Lung (tissue), 12 donors: ENCODE measurements around the gene CLK1. TPM values are rescaled to one million over a fixed set of nuclear protein-coding genes. Genes with fewer than 3 reads are reported as not detected.

Source experiments
- ATAC-seq: fragments of 200-7000 bp; cut with Tn5 transposase; one replicate; pipeline ENCODE4 v1.9.1; 2020; ENCODE audit warnings: moderate number of reproducible peaks; ENCODE audit not compliant: insufficient read depth, low FRiP score
- DNase-seq, 3 donors: peaks; one replicate each; pipeline ENCODE4 v3.0.0-alpha.2; 2013 to 2017
- H3K27ac ChIP-seq, 2 donors: one replicate each; pipeline ENCODE4 v1.5.1; 2013; ENCODE audit warnings: mild to moderate bottlenecking in 2 of 2, moderate library complexity in 2 of 2, control low read depth in 1 of 2, inconsistent platforms in 1 of 2, low read depth in 1 of 2, low read length in 1 of 2
- H3K27me3 ChIP-seq, 3 donors: one replicate each; pipeline ENCODE4 v1.5.1; 2013; ENCODE audit warnings: low read length in 2 of 3; ENCODE audit not compliant: control insufficient read depth in 3 of 3, insufficient read depth in 3 of 3
- H3K36me3 ChIP-seq, 4 donors: one replicate each; pipeline ENCODE4 v1.5.1; 2013; ENCODE audit warnings: low read length in 4 of 4, mild to moderate bottlenecking in 1 of 4, moderate library complexity in 1 of 4; ENCODE audit not compliant: control insufficient read depth in 4 of 4, insufficient read depth in 4 of 4
- H3K4me1 ChIP-seq, 5 donors: one replicate each; pipeline ENCODE4 v1.5.1; 2013; ENCODE audit warnings: low read length in 5 of 5, mild to moderate bottlenecking in 2 of 5, moderate library complexity in 1 of 5; ENCODE audit not compliant: control insufficient read depth in 5 of 5, insufficient read depth in 5 of 5
- H3K4me3 ChIP-seq: one replicate; pipeline ENCODE4 v1.5.1; 2013; ENCODE audit warnings: mild to moderate bottlenecking, control low read depth, moderate library complexity
- H3K9ac ChIP-seq, 2 donors: one replicate each; pipeline ENCODE4 v1.5.1; 2013; ENCODE audit warnings: low read length in 2 of 2, control low read depth in 1 of 2; ENCODE audit not compliant: insufficient read depth in 1 of 2
- H3K9me3 ChIP-seq, 4 donors: one replicate each; pipeline ENCODE4 v1.5.1; 2013; ENCODE audit warnings: low read length in 3 of 4, mild to moderate bottlenecking in 1 of 4, moderate library complexity in 1 of 4; ENCODE audit not compliant: control insufficient read depth in 4 of 4, insufficient read depth in 3 of 4
- WGBS, 2 donors: extraction: QIAGEN DNeasy Blood & Tissue Kit; methylation state at CpG; one replicate each; pipeline ENCODE4 v1.1.7; 2013; 5-methylcytosine and 5-hydroxymethylcytosine counted together
- polyA plus RNA-seq, 2 donors: library from polyadenylated mRNA; stranded (reverse); fragments of 200-250 nt; gene quantifications; one replicate each; pipeline ENCODE4 v1.2.1, GENCODE V29; 2013
- total RNA-seq, 2 donors: library from RNA; depleted of rRNA in 1 of 2; stranded (reverse); fragments of >200 nt in 1 of 2; gene quantifications; one replicate each; pipeline ENCODE4 v1.2.1, GENCODE V29; 2014 to 2021
- TF ChIP-seq, protein P1 (sequence below): IDR thresholded peaks from 2 replicates; pipeline ENCODE4 v1.5.1; 2012; ENCODE audit warnings: mild to moderate bottlenecking; ENCODE audit errors: control extremely low read depth, extremely low read depth
- donor health status: control.
- donor health status: control.
- donor health status: Bipolar disorder and iron deficiency.
- donor health status: healthy.
- donor health status: DM: yes; HTN: yes; CAD: no.

CLK1 gene
- total and polyA plus RNA-seq, 4 donors, result 69.1 to 528 (median 300) TPM

DNA sequence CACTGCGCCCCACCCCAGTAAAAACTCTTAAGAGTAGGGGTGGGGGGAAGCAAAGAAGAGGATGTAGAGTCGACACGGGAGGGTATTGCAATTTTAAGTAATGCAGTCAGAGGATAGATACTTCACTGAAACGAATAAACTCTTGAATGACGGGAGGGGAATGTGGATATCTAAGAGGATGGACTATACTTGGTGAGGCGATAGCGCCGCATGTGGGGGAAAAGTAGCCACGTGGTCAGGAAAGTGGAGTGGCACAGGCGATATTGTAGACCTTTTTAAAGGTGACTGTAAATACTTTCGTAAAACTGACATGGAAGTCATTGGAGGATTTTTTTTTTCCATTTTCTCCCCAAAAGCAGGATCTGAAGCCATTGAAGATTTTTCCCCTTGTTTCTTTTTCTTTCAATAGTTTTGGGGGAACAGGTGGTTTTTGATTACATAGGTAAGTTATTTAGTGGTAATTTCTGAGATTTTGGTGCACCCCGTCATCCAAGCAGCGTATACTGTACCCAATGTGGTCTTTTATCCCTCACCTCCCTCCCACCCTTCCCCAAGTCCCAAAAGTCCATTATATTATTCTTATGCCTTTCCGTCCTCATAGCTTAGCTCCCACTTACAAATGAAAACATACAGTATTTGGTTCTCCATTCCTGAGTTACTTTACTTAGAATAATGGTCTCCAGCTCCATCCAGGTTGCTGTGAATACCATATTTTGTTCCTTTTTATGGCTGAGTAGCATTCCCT, 13.8 kb downstream of the CLK1 start:
- DNase-seq, result no peak
- Histone ChIP-seq H3K9ac (no peak overlapping the region), H3K27ac (no peak overlapping the region), H3K36me3 (peaks cover 26 to 38% (median 35%) of the 10 kb centered on the region in 4 donors), H3K4me1 (no peaks in the 10 kb centered on the region), H3K27me3 (no peaks in the 10 kb centered on the region), H3K9me3 (no peaks in the 10 kb centered on the region), H3K4me3 (no peak overlapping the region)
- WGBS, 2 donors, result 88 to 90% methylated on average over 14 of the region's 14 CpGs
- ATAC-seq, result no peak
- TF ChIP-seq, protein P1, sequence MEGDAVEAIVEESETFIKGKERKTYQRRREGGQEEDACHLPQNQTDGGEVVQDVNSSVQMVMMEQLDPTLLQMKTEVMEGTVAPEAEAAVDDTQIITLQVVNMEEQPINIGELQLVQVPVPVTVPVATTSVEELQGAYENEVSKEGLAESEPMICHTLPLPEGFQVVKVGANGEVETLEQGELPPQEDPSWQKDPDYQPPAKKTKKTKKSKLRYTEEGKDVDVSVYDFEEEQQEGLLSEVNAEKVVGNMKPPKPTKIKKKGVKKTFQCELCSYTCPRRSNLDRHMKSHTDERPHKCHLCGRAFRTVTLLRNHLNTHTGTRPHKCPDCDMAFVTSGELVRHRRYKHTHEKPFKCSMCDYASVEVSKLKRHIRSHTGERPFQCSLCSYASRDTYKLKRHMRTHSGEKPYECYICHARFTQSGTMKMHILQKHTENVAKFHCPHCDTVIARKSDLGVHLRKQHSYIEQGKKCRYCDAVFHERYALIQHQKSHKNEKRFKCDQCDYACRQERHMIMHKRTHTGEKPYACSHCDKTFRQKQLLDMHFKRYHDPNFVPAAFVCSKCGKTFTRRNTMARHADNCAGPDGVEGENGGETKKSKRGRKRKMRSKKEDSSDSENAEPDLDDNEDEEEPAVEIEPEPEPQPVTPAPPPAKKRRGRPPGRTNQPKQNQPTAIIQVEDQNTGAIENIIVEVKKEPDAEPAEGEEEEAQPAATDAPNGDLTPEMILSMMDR, result no peak

DNA sequence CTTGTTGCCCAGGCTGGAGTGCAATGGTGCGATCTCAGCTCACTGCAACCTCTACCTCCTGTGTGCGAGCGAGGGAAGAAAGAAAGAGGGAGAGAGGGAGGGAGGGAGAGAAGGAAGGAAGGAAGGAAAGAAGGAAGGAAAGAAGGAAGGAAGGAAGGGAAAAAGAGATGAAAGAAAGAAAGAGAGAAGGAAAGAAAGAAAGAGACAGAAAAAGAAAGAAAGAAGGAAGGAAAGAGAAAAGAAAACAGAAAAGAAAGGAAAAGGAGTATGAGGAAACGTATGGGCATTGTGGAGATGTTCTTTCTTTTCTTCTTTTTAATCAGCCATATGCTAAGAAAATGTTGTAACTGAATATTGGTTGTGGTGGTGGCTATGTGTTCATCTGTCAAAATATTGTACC, 16.5 kb downstream of the CLK1 start:
- Histone ChIP-seq H3K36me3 (peaks cover 13 to 17% (median 14%) of the 10 kb centered on the region in 4 donors), H3K9ac (no peak overlapping the region), H3K4me1 (no peaks in the 10 kb centered on the region), H3K9me3 (no peaks in the 10 kb centered on the region), H3K4me3 (no peak overlapping the region), H3K27ac (no peak overlapping the region), H3K27me3 (no peaks in the 10 kb centered on the region)
- DNase-seq (no peak), ATAC-seq (no peak)
- TF ChIP-seq, protein P1, result no peak
- 79 to 93% methylated on average over 4 of the region's 4 CpGs for WGBS, 2 donors

DNA sequence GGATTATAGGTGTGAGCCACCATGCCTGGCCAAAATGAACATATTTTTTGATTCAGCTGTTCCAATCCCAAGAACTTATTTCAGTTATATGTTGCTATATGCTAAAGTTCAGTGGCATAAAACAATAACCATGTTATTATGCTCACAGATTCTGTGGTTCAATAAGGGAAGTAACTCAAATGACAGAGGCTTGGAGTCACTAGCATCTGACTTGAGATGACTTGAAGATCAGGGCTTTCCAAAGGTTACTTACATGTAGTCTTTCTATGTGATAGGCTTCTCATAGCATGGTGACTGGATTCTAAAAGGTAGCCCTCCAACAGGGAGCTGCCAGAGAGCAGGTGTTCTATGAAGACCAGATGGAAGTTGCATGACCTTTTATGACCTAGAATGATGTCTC, 17.2 kb downstream of the CLK1 start:
- TF ChIP-seq, protein P1, result no peak
- no peaks in the 10 kb centered on the region for H3K4me1 ChIP-seq
- H3K36me3 ChIP-seq, result peaks cover 8 to 10% (median 9%) of the 10 kb centered on the region in 4 donors
- H3K9ac ChIP-seq, result no peak overlapping the region
- H3K27me3 ChIP-seq, result no peaks in the 10 kb centered on the region
- no peak overlapping the region for H3K27ac ChIP-seq
- H3K9me3 ChIP-seq, result no peaks in the 10 kb centered on the region
- no peak for ATAC-seq
- no peak for DNase-seq
- no peak overlapping the region for H3K4me3 ChIP-seq
